ENCODE results near the gene FAP. TPM values are rescaled to one million over a fixed set of nuclear protein-coding genes. Genes with fewer than 3 reads are reported as not detected.

Gene FAP
- total and polyA plus RNA-seq, 2 of the 8 experiments (the other 6 are each of a cell fraction or from before 2014, with no cell fraction given) = not detected

DNA sequence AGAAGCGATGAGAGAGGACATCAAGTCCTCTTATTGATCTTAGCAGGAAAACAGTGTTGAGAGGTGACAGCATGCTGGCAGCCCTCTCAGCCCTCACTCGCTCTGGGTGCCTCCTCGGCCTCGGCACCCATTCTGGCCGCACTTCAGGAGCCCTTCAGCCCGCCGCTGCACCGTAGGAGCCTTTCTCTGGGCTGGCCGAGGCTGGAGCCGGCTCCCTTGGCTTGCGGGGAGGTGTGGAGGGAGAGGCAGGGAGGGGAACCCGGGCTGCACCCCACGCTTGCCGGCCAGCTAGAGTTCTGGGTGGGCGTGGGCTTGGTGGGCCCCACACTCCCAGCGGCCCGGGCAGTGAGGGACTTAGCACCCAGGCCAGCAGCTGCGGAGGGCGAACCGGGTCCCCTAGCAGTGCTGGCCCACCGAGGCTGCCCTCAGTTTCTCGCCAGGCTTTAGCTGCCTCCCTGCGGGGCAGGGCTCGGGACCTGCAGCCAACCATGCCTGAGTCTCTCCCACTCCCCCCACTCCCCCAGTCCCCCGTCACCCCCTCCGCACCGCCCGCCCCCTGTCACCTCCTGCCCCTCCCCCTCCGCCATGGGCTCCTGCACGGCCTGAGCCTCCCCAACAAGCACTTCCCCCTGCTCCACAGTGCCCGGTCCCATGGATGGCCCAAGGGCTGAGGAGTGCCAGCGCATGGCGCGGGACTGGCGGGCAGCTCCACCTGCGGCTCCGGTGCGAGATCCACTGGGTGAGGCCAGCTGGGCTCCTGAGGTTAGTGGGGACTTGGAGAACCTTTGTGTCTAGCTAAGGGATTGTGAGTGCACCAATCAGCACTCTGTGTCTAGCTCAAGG is 8.4 kb downstream of the FAP start (continued):
- TF ChIP-seq, protein P1, sequence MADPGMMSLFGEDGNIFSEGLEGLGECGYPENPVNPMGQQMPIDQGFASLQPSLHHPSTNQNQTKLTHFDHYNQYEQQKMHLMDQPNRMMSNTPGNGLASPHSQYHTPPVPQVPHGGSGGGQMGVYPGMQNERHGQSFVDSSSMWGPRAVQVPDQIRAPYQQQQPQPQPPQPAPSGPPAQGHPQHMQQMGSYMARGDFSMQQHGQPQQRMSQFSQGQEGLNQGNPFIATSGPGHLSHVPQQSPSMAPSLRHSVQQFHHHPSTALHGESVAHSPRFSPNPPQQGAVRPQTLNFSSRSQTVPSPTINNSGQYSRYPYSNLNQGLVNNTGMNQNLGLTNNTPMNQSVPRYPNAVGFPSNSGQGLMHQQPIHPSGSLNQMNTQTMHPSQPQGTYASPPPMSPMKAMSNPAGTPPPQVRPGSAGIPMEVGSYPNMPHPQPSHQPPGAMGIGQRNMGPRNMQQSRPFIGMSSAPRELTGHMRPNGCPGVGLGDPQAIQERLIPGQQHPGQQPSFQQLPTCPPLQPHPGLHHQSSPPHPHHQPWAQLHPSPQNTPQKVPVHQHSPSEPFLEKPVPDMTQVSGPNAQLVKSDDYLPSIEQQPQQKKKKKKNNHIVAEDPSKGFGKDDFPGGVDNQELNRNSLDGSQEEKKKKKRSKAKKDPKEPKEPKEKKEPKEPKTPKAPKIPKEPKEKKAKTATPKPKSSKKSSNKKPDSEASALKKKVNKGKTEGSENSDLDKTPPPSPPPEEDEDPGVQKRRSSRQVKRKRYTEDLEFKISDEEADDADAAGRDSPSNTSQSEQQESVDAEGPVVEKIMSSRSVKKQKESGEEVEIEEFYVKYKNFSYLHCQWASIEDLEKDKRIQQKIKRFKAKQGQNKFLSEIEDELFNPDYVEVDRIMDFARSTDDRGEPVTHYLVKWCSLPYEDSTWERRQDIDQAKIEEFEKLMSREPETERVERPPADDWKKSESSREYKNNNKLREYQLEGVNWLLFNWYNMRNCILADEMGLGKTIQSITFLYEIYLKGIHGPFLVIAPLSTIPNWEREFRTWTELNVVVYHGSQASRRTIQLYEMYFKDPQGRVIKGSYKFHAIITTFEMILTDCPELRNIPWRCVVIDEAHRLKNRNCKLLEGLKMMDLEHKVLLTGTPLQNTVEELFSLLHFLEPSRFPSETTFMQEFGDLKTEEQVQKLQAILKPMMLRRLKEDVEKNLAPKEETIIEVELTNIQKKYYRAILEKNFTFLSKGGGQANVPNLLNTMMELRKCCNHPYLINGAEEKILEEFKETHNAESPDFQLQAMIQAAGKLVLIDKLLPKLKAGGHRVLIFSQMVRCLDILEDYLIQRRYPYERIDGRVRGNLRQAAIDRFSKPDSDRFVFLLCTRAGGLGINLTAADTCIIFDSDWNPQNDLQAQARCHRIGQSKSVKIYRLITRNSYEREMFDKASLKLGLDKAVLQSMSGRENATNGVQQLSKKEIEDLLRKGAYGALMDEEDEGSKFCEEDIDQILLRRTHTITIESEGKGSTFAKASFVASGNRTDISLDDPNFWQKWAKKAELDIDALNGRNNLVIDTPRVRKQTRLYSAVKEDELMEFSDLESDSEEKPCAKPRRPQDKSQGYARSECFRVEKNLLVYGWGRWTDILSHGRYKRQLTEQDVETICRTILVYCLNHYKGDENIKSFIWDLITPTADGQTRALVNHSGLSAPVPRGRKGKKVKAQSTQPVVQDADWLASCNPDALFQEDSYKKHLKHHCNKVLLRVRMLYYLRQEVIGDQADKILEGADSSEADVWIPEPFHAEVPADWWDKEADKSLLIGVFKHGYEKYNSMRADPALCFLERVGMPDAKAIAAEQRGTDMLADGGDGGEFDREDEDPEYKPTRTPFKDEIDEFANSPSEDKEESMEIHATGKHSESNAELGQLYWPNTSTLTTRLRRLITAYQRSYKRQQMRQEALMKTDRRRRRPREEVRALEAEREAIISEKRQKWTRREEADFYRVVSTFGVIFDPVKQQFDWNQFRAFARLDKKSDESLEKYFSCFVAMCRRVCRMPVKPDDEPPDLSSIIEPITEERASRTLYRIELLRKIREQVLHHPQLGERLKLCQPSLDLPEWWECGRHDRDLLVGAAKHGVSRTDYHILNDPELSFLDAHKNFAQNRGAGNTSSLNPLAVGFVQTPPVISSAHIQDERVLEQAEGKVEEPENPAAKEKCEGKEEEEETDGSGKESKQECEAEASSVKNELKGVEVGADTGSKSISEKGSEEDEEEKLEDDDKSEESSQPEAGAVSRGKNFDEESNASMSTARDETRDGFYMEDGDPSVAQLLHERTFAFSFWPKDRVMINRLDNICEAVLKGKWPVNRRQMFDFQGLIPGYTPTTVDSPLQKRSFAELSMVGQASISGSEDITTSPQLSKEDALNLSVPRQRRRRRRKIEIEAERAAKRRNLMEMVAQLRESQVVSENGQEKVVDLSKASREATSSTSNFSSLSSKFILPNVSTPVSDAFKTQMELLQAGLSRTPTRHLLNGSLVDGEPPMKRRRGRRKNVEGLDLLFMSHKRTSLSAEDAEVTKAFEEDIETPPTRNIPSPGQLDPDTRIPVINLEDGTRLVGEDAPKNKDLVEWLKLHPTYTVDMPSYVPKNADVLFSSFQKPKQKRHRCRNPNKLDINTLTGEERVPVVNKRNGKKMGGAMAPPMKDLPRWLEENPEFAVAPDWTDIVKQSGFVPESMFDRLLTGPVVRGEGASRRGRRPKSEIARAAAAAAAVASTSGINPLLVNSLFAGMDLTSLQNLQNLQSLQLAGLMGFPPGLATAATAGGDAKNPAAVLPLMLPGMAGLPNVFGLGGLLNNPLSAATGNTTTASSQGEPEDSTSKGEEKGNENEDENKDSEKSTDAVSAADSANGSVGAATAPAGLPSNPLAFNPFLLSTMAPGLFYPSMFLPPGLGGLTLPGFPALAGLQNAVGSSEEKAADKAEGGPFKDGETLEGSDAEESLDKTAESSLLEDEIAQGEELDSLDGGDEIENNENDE (IDR thresholded peaks at IDR 0.05; ENCODE audit: insufficient replicate concordance, low read length) = no peak
- TF ChIP-seq CREB1 (IDR thresholded peaks at IDR 0.05) = no peak

Measured in H1 (cell line).